GM19023 (cell line): ENCODE measurements around the gene IFNA14.
"Not testable (repeated sequence)": the region's sequence is repeated elsewhere in the genome, so short reads cannot be mapped to it uniquely, and the experiment has no call there.

Source experiments
- ATAC-seq: cut with Tn5 transposase; IDR thresholded peaks from one replicate; pipeline ENCODE4 v1.9.1; 2021; ENCODE audit warnings: mild to moderate bottlenecking, moderate library complexity; ENCODE audit not compliant: unreplicated experiment

Gene IFNA14

DNA sequence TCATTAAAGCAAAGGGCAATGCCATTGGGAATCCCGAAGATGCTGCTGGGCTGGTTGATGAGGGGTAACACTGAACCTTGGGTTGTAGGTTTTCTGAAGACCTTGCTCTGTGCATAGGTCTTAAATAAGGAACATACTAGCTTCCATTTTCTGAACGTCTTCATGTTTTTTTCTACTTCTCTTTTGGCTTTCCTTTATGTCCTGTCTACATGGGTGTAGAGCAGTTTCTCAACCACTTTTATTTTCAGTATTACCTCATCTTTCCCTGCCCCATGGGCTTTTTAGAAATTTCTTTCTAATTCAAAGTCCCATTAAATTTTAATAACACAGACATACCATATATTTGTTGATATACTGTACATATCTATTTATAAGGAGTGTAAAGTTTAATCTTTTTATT is at the start of gene IFNA14:
Gene IFNA14 (minus strand): TSS at position 95 of the 400 bp plus-strand sequence. CDS start 70 bp downstream, at position 25.
- ATAC-seq = no peak

DNA sequence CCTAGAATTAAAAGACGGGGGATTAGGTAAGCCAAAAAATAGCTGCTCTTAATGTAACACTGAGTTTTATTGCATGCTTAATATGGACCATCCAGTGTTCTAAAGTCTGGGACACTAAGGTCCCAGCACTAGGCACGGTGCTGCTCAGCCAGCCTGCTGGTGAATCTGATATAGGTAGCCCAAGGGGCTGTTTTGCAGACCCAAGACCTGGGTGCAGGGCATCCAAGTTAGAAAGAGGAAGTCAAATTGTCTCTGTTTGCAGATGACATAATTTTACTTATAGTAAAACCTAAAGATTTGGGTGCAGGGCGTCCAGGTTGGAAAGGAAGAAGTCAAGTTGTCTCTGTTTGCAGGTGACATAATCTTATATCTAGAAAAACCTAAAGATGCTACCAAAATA is 47.5 kb upstream of the IFNA14 start:
- ATAC-seq = no peak

DNA sequence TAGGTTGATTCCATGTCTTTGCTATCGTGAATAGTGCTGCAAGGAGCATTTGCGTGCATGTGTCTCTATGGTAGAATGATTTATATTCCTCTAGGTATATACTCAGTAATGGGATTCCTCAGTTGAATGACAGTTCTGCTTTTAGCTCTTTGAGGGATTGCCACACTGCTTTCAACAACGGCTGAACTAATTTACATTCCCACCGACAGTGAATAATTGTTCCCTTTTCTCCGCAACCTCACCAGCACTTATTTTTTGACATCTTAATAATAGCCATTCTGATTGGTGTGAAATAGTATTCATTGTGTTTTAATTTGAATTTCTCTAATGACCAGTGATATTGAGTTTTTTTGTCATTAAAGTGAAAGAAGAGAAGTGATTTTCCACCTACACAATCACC is 46.9 kb upstream of the IFNA14 start:
- no peak for ATAC-seq

DNA sequence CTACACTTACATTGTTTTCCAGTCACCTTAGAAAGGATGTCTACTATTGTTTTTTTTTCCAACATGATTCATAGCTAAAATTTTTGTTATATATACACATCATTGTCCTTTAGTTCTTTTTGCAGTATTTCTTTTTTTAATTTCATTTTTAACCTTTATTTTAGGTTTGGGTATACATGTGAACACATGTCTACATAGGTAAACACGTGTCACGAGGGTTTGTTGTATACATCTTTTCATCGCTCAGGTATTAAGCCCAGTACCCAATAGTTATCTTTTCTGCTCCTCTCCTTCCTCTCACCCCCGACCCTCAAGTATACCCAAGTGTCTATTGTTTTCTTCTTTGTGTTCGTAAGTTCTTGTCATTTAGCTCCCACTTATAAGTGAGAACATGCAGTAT is 46.3 kb upstream of the IFNA14 start:
- no peak for ATAC-seq

DNA sequence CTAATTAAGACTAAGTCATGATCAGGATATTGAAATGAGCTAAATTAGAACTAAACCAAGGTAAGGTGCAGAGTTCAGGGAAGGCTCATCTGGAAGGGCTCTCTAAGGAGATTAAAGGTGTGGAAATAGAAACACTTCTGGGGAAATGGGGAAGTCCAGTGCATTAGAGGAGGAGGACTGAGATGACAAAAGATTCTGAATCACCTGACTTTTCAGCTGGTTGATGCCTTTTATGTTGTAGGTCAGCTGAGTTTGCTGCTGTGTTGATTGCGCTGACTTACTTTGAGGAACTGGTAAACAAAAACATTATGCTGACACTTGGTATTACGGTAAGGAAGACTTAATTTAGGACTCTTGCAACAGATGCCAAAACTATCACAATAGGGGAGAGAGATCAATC is 41.5 kb upstream of the IFNA14 start:
- no peak for ATAC-seq

DNA sequence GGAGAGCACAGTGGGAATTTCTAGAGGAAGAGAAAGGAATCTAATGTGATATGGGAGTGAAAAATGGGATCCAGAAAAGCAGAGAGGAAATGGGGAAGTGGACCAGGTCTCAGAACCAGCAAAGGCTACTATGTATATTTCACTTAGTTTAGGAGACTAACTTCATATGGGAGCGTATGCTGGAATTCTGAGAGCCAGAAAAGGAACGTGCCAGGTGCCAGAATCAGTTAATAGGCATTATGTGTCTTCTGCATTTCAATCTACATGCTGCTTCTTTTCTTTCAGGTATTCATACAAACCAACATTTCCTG is 28.5 kb upstream of the IFNA14 start:
- ATAC-seq = no peak

DNA sequence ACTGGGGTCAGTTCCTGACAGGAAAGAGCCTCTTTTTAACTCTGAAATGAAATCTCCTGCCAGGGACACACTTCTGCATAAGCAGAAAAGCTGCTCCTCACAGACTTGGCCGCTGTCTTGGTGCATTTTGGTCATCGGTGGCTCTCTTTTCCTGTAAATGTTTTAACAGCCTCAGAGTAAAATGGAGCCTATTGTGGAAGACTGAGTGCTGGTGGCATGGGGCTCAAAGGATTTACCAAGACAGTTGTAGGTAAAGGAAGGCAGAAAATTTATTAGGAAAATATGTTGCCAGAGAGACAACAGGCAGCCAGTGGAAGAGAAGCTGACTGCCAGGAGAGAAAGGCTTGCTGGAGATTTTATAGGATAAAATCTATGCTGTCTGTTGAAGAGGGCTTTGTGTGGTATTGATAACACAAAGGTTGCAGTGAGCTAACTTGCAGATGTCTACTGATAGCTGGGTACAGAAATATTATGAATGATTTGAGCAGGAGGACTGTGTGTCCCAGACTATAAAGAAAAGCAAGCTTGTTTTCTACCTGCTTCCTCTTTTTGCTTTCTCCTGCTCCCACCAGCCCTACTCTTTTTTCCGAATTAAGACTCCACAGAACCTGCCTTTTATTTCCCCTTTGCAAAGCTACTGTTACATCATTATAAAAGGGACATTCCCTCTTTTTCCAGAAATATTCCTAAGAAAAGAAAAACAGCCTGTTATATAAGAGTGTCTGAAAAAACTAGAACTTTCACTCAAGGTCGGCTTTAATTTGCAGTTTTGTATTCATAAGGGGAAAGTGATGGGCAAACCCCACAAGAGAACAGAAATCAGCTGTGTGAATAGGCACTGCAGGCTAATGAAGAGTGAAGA is 27.9 kb upstream of the IFNA14 start:
- no peak for ATAC-seq

DNA sequence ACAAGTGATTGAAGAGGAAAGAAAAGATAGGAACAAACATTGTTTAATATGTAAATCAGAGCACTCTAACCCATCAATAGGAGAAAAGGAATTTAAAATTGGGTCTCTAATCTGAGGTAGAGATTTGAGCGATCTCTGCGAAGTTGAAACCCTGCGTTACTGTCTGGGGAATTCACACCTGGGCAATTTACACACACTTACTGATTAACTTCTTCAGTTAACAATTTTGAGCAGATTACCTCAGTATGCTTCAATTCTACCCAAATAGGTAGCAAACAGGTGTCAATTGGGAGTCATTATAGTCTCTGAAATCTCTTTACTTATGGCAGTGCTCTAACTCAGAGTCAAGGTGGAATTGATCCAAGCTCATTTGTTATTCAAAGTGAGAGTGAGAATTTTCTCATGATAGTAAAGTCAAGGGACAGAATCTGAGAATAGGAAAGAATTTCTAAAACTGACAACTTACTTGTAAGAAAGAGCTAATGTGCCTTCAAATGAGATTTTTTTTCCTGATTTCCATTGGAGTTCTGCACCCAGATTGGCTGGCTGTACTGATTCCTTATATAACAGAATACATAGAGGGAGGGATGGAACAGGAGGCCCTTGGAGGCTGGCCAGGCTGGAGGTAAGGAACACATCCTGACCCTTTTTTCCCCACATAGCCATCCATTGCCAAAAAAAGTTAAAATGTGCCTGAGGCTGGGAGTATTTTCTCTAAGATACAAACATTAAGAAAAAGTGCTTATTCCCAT is 27.1 kb upstream of the IFNA14 start:
- ATAC-seq = no peak

DNA sequence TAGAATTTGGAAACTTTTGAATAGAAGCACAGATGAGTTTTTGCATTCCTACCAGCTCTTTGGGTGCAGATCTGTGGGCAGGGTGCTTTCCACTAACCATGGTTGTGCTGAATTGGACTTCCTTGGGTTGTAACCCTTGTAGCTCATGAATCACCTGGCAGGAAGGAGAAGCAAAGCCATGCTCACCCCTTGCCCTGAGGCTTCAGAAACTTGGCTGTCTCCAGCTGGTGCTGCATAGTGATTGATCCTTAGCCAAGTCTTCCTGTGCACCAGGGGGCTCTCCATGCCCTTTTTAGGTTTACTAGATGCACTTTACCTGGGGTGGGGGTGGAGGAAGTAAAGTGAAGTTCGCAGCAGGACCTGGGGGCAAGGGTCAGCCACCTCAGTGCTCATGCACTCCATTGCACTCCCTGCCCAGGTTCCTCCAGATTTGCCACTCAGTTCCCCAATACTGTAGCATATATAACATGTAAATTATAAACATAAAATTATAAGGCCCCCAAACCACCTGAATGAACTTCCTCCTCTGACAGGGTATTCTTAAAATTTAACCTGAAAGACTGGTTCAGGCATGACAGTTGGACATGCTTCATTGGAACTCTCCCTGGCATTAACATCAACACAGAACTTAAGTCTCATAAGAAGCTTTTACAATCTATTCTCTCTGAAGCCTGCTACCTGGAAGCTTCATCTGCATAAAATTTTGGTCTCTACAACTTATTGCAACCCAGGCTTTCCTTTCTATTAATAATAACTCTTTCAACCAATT is 25.8 kb upstream of the IFNA14 start:
- peak; percentile 54 for ATAC-seq

DNA sequence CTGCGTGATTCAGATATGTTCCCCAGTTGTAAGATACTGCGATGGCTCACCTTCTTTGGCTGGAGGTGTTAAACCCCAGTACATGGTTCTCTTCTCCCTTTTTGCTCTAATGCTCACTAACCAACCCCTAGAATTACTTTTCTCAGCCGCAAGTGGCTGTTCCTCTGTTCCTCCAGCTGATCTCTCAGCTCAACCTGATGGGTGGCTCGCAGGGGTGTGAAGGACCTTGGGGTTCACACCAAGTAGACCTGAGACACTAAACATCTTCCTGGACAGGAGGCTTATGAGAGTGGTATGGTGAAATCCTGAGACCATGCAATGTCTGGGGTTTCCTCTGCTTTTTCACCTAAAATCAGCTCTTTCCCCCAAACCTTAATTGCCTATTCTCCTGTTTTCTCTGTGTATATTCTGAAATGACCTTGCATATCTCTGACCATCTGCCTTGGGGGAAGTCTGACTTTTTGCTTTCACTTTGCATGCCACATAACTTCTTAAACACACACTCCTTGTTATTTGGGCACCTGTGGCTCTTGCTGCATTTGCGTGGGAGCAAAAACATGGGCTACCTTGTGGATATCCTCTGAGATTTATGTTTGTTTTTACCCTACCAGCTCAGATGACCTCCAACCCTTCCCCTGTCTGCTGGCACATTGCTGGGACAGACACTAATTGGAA is 15.9 kb upstream of the IFNA14 start:
- ATAC-seq = peak; percentile 44

DNA sequence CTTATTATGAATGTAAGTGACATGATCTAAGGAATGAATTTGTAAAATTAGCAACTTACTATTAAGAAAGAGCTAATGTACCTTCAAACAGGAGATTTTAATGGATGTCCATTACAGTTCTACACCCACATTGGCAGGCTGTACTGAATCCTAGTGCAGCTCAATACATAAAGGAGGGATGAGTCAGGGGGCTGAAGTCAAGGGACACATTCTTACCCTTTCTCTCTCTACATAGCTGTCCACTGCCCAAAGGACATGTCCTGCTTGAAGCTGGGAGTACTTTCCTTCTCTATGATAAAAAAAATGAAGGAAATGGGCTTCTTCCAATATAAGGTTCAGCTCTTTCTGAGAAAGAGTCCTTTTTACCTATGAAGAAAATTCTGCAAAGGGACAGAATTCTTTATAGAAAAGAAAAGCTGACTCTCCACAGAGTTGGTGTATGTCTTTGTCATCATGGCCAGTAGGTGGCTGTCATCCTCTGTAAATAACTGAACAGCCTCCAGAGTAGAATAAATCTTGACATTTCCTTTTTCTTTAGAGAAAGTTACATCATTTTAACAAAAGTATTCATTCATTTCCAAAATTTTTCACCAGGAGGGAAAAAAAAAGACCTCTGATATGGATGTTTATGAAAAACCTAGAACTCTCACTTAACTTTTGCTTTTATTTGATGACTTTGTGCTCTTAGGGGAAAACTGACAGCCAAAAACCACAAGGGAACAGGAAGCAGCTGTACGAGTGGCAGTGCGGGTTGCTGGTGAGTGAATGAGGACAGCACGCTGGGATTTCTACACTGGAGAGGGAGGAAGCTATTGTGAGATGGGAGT is 13.1 kb upstream of the IFNA14 start:
- peak; percentile 76 for ATAC-seq

DNA sequence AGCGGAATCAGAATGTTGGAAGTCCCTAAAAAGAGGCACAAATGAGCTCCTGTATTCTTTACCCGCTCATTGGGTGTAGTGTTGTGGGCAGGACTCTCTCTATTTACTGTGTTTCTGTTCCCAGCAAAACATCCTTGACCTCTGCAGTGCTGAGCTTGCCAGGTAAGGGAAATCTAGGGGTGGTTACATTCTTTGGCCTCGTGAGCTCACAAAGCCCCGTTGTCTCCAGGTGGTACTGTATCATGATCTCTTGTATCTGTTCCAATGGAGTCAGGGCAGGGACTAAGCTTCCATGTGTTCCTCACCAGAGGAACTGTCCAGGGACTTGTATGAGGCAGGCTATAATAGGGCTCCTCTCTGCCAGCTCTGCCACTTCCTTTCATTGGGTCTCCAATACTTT is 11.8 kb upstream of the IFNA14 start:
- ATAC-seq = no peak

DNA sequence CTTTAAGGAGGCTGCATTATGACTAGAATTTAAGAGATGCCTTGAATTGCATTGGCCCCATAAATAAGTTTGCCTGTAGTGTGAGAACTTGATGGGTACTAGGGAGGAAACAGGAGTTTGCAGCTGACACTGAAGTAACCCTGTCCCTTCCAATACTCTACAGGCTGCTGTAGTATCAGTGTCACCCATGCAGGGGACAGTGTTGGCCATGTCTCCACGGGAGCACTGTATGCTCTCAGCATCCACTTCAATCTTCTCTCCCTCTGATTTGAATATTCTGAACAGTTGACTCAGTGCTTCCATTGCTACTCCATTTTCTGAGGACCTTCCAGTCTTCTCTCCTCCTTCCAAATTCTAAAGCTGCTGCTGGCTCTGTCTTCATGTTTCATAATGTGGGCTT is 11.4 kb upstream of the IFNA14 start:
- ATAC-seq = no peak

DNA sequence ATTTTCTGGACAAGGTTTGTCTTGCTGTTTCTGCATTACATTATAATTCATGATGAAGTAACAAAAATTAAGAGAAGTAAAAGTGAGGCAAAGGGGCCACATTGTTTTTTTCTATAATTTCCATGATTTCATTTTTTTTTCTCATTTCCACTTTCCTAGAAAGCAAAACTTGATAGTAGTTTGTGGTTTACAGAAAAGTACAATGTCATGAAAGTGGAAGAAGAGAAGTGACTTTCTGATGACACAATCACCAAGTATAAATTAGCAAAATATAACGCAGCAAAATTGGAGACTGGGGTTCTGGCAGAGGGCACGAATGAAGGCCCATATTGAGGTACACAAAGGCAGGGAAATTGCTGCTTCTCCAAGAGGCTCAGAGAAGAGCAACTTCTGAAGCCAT is 5.0 kb upstream of the IFNA14 start:
- ATAC-seq = no peak

DNA sequence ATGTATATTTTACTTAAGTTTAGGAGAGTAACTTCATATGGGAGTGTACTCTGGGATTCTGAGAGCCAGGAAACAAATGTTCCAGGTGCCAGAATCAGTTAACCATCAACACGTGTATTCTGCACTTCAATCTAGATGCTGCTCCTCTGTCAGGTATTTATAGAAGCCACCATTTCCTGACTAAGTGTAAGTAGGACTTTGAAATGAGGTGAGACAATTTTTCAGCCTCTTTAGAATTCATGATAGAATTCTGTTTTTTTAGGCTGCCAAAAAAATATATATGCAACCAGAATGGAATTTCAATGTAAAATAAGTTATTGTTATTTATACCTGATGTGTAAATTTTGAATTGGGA is 3.5 kb downstream of the IFNA14 start:
- ATAC-seq = not testable (repeated sequence)

DNA sequence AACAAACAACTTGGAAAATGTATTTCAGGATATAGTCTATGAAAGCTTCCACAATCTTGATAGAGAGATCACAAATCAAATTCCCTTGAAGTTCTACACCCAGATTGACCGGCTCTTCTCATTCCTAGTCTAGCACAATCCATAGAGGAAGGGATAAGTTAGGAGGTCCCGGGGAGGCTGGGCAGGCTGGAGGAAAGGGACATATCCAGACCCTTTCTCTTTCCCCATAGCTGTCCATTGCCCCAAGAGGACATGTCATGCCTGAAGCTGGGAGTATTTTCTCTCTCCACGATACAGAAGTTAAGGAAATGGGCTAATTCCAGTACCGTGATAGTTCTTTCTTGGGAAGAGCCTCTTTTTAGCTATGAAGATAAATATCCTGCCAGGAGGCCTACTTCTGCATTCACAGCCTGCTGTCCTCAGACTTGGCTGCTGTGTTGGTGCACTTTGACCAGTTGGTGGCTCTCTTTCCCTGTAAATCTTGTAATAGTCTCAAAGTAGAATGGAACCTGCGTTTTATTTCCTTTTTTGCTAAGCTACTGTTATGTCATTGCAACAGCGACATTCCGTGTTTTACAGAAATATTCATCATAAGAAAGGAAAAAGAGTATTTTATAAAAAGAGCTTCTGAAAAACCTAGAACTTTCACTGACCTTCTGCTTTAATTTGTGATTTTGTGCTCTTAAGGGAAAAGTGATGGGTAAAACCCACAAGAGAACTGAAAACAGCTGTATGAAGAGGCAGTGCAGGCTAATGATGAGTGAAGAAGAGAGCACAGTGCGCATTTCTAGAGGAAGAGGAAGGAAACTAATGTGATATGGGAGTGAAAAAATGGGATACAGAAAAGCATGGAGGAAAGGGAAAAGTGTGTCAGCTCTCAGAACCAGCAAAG is 4.1 kb downstream of the IFNA14 start:
- peak; percentile 89 for ATAC-seq

DNA sequence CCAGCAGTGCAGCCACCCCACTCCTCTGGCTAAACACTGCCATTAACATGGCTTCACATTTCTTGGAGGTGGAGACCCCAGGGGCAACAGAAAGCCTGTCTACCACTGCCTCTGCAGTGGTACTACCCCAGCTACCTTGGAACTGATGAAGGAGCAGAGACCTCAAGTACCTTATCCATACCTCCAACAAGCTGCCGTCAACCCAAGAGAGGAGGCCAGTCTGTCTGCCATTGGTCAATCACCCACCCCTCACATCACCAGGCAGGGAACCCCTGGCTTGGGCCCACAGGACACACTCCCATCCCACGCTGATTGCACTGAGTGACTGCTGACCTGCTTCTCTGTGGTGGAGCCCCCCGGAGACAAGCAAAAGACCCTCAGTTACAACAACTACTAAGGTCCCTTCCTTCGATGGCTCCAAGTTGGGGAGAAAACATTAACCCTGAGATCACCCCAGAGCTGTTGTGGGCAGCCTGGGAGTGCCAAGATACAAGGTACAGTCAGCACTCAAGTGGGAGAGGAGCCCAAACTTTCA is 5.6 kb downstream of the IFNA14 start:
- no peak for ATAC-seq

DNA sequence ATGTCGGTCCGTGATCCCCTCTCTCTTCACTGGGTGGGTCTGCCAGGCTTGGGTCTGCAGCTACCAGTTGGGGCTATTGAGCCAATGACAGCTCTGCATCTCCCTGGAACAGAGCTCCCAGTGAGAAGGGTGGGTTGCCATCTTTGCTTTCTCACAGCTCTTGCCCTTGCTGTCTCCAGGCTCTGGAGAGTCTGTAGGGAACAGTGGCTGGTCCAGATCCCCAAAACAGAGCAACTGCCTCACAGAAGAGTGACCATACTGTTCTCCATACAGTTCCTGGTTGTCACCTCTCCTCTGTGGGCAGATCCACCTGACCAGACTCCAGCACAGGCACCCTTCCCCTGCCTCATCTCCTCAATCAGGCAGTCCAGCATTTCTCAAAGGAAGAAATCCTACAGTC is 6.5 kb downstream of the IFNA14 start:
- ATAC-seq = no peak

DNA sequence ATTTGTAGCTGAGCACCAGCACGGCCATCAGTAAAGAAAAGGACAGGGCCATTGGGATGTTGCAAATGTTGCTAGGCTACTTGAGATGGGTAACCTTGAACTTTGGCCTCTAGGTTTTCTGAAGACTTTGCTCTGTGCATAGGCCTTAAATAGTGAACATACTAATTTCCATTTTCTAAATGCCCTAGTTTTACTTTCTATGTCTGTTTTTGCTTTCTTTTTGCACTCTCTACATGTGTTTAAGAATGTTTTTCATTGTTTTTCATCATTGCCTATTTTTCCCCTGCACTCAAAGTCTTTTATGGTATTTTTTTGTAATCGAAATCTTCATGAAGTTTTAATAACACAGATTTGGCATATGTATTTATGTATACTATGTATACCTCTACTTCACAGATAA is 11.7 kb downstream of the IFNA14 start, which contains the start of gene IFNA17:
Gene IFNA17 (minus strand): TSS at position 101 of the 400 bp plus-strand sequence. CDS start 49 bp downstream, at position 52.
- no peak for ATAC-seq
